HG02610 (cell line): ENCODE results near the gene ZBTB16.
"Not testable (repeated sequence)": the region's sequence is repeated elsewhere in the genome, so short reads cannot be mapped to it uniquely, and the experiment has no call there.

Experiments used
- ATAC-seq: cut with Tn5 transposase; IDR thresholded peaks from one replicate; pipeline ENCODE4 v1.9.1; 2021; ENCODE audit warnings: mild to moderate bottlenecking, moderate library complexity; ENCODE audit not compliant: unreplicated experiment

Gene ZBTB16

DNA sequence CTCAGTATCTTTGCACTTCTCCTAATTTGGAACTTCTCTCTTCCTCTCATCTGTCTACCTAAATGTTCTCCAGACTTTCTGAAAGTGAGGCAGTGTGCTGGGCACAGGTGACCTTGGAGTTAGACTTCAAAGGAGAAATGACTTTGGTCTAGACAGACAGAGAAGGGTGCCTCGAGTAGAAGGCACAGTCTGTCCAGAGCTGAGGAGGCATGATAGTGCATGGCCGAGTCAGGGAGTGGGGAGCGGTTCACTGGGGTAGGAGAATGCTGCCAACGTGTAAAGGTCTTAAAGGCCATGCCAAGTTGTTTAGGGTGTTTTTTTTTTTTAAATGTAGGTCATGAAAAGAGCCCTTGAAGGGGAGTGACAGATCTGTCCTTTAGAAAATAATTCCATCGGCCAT, 17.3 kb upstream of the ZBTB16 start:
- no peak for ATAC-seq

DNA sequence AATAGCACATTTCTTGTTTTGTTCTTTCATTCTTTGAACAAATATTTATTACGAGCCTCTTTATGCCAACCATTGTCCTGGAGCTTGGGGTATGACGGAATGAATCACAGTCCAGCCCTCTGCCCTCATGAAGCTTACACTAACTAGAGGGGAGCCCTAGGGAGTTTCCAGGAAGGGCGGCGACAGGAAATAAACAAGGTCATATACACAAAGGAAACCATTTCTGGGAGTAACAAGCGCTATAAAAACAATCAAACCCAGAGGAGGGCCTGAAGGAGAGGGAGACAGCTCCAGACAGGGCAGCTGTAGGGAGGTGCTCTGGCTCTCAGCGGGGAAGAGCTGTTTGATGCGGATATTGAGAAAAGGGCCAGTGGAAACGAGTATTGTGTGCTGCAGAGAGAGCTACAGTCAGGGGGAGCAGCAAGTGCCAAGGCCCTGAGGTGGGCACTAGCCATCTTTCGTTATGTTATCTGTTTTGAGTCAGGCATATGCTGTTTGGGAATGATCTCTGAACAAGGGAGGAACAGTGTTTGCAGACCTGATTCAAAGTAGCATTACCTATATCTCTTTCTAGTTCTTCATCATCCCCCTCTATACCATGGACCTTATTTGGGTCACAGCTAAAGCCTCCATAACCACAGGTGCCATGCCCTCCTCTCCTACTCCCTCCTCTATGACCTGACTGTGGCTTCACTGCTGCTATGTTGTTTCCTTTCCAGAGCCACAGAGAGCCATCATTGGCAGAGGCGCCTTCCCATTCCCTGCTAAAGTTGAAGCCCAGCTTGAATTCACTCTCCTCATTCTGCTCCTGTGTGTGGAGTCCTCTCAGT, 15.3 kb upstream of the ZBTB16 start:
- ATAC-seq, result no peak

DNA sequence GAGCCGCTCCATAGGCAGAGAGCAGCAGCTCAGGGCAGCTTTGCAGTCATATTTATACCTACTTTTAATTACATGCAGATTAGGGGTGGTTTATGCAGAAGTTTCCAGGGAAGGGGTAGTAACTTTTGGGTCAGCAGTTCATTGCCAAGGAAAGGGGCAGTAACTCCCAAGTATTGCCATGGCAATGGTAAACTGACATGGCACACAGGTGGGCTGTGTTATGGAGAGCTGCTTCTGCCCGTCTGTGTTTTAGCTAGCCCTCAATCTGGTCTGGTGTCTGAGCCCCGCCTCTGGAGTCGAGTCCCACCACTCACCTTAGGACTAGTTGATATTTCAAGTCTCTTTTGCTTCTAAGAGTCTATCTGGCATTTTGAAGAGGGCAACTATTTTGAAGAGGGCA, 12.2 kb upstream of the ZBTB16 start:
- ATAC-seq, result no peak

DNA sequence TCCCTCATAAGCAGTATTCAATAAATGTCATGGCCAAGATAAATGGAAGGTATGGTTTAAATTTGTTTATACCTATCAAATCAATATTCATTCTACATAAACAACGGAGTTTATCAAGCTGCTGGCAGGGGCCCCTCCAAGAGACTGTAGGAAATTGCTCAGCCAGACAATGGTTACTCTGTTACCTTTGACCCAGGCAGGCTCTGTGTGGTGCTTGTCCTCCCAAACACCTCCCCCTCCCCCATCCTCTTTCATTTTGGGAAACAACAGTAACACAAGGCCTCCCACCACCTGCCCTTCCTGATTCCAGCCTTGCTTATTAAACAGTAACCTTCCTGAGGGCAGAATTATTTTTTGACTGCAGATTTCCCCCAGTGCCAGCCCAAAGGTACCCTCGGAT, 10.5 kb upstream of the ZBTB16 start:
- ATAC-seq, result no peak

DNA sequence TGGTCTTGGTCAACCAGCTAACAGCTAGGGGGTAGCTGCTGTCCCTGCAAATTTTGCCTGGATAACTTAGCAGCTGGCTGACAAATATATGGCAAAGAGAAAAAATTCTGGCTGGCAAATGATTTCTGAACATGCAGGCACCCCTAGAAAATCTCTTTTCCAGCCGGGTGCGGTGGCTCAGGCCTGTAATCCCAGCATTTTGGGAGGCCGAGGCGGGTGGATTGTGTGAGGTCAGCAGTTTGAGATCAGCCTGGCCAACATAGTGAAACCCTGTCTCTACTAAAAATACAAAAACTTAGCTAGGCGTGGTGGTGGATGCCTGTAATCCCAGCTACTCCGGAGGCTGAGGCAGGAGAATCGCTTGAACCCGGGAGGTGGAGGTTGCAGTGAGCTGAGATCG, 9.7 kb upstream of the ZBTB16 start:
- ATAC-seq, result not testable (repeated sequence)

DNA sequence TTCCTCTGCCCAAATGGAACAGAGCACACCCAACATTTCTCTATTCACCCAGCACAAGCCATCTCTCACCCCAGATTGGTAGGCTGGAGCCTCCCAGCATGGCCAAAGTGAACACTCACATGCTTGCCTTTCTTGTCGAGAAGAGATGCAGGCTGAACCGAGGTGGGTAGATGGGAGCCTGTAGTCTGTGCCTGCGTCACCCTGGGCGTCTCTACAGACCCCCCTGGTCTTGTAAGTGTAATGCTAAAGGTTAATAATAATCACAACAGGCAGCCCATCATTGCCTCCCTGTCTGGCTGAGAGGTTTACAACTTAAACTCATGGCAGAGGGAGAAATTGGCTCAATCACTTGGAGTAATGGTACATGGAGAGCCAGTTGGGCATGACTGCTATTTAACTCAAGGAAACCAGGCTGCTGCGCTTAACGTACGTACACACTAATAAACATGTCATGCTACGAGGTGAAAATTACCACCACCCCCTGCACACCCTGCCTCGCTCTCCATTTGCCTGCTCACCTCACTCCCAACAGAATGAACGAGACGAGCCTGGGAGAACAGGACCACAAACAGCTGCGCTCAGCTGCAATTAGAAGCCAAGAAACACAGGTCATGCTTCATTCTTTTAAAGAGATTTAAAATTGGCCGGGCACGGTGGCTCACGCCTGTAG, 9.1 kb upstream of the ZBTB16 start:
- no peak for ATAC-seq

DNA sequence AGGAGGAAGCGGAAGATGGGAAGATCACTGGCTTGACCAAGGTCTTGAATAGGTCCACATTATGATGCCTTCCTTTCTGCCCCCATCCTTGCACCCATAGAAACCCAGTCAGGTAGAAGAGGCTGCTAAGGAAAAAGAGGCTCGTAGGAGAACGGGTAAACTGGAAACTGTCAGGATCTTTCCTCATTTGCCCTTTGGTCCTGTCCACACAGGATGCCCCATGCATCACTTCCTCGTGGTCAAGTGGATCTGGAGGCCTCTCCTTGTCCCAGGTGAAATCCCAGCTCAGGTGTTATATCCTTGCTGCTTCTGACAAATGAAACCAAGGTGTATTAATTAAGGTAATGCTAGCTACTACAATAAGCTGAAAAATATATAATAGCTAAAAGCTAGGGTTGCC, 8.0 kb upstream of the ZBTB16 start:
- no peak for ATAC-seq

DNA sequence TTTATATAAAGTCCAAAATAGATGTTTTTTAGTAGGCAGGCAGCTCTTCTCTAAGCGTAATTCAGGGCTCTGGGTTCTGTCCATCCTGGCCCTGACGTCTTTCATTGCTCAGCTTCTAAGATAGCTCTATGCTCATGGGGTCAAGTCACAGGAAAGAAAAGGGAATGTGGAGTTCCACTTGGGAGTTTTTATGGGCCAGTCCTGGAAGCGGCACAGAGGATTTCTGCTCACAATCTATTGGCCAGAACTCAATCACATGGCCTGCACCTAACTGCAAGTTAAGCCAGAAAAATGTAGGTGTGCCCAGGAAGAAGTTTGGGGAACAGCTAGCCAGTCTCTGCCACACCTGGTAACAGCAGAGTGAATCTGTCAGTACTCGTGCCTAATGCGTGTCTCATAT, 7.4 kb upstream of the ZBTB16 start:
- ATAC-seq, result no peak

DNA sequence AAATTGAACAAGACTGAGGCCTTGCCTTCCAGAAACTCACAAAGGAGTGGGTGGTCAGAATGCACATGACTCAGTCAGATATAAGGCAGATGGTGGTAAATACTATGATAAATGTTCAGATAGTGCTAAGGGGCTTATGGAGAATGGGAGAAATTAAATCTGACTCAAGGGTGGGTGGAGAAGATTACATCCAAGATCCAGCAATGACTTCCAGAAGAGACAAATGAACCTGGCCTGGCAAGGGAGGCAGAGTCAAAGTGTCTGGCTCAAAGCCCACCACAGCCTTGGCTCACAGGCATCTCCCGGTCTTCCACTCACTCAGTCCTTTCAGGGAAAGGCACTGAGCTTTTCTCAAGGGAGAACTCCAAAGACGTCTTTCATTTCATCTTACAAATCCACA, 6.1 kb upstream of the ZBTB16 start:
- no peak for ATAC-seq

DNA sequence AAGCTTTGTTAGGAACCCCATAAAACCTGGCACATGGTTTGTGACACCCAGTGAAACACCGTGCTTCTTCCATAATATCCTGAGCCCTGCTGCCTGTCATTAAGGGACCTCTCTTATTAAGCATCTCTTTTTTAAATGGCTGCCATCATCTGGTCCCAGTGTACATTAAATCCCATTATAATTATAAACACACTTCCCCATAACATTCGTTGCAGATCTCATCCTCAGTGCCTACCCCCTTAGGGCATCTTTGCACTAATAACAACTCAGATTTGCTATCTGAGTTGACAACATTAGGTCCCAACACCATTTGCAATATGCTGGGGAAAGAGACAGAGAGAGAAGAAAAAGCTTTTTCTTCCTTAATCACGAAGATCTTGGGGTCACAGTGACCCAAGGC, 4.7 kb upstream of the ZBTB16 start:
- no peak for ATAC-seq

DNA sequence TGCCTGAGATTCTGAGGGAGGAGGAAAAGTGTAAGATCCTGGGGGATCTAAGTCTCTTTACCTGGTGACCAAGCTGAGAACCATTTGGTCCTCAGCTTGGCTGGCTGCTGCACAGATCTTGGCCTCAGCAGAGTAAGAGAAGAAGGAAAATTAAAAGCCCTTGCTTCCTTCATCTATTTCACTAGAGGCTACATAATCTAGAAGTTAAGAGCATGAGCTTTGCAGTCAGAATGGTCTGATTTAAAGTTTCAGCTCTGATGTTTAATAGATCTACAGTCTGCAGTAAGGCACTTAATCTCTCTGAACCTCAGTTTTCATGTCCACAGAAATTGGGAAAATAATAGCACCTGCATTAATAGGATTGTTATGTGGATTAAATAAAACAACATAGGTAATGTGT, 3.1 kb upstream of the ZBTB16 start:
- ATAC-seq, result no peak

DNA sequence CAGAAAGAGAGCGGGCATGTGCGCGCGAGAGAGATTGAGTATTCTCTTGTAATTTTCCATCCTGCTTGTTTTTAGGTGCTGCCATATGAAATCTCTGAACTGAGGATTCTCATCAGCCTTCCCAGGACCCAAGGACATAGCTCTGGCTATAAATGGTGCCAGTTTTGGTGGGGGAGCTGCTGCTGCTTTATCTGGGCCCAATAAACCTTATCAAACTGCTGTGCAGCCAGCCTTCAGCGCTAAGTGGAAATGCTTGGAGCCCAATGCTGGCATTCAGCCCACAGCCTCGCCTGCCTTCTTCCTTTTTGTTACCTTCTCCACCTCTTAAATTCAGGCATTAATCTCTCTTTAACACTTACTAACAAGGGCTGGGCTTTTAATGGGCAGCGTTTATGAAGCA, 2.4 kb upstream of the ZBTB16 start:
- ATAC-seq, result no peak

DNA sequence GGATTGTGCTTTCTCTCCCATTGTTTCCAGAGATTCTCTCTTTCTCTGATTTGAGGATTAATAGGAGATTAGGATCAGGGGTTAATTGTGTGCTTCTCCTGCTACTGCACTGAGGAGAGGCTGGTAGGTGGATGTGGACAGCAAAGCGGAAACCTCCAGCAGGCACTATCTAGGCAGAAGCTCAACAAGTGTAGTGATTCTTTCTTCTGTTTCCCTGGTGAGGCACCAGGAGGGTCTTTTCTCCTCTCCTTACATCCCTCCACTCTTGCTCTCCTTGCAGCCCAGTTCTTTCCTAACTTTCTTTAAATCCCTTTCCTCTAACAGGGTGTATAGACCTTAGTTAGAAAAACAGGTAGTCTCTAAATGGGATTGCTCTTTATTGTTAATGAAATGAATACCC, 1.9 kb upstream of the ZBTB16 start:
- ATAC-seq, result no peak

DNA sequence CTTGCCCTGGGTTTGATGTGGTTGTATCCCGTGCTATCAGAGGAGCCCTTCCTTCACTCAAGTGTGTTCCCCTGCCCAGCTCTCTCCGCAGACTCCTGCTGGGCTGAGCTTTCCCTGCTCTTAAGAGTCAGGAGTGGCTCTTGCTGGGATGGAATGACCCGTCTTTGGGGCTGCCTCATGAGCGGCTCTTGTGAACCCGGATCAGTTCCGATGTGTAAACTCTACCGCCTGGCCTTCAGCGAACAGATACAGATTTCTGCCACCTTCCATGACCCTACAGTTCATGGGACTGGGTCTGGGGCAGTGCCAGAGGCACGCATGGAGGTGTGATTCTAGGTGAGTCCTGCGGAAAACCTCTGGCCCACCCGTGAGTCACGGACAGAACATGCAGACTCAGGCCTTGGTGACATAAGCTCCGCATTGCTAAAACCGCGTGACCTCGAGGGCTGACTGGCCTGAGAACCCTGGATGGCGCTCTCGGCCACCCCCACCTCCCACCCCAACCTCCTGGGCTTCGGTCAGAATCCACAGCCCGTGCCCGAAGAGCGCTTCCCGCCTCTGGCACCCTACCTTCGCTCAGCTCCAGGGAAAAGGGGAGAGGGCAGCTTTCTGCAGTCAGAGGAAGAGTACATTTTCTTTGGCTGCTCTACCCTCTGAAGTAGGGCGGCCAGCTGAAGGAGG, 1.3 kb upstream of the ZBTB16 start:
- ATAC-seq, result no peak

DNA sequence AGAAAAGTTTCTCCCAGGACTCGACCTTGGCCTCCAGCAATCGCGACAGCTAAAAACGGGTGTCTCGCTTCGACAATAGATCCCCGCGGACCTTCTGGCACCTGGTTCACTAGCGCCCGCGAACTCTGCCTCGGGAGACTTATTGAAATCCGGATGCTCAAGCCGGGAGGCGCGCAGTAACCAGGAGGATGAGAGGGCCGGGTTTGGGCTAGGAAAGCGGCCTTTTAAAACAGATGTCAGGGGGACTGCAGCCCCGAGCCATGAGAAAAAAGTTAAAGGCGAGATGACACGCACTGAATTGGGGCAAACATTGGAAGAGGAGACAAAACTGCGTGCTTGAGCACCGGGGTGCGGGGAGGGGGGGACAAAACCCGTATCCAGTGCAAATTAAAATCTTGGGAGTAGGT, 637 bp upstream of the ZBTB16 start:
- ATAC-seq, result no peak

DNA sequence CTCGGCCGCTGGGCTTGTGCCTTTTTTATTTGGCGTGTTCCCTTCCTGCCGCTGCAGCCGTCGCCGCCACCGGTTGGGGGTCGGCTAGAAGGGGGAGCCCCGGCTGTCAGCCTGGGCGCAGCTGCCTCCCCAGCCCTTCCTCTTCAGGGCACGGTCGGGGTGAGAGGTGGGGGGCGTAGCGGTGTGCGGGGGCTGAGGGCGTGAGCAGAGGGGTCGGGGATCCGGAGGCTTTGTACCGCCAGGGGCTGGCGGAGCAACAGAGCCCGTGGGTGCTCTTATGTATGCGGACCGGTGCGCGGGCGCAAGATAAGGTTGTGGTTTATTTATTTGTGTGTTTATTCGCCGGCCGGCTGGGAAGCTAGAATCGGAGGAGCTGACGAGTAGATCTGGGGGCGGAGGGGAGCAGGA, 477 bp downstream of the ZBTB16 start:
- no peak for ATAC-seq

DNA sequence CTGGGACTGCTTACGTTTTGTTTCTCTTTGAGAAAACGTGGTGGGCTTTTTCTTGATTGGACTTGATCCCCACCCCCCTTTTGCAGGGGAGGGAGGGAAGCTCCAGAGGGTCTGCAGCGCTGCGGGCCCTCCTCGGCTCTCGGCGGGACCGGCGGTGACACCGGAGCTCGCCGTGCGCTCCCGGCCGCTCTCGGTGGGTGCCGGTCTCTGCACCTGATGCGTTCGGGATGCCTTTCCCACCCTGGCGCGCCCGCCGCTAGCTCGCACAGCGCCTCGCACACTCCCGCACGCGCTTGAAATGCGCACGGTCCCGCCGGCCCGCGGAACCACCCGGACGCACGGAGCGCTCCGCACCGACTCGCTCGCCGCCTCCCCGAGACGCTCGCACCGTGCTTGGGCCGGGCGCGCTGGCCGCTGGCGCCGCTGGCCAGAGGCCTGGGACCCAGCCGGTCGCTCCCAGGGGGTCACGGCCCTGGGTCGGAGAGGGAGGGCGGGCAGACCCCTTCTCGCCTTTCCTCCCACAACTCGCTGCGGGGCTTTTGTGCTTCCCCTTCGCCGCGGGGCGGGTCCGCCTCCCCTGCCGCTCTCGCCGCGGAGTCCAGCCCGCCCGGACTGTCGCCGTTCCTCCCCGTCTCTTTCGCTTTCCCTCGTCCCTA, 1.0 kb downstream of the ZBTB16 start:
- no peak for ATAC-seq

DNA sequence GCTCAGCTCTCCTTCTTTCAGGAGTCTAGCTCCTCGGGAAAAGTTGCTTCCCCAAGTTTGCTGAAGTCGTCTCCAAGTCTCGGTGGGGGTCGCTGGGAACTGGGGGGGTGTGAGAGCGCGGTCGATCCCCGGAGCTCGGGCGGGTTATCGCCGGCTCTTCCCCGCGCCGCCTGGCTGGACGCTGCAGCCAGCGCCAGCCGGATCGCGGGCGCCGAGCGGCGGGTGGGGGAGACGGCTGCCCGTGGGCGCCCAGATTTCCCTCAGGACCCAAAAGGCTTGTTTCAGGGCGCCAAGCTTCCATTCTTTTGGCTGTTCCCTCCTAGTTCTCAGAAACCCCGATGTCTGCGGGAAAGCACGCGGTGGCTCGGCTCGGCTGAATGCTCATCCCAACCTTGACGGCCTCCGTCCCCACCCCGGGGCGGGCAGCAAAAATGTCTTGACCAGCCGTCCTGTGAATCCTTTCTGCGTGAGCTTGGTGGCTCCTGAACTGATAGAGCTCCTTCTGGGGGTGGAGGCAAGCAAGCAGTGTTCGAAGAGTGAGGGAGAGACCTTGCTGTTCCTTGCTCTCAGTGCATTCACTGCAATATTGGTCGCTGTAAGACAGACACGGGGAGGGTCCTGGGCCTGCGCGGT, 1.7 kb downstream of the ZBTB16 start:
- ATAC-seq, result no peak

DNA sequence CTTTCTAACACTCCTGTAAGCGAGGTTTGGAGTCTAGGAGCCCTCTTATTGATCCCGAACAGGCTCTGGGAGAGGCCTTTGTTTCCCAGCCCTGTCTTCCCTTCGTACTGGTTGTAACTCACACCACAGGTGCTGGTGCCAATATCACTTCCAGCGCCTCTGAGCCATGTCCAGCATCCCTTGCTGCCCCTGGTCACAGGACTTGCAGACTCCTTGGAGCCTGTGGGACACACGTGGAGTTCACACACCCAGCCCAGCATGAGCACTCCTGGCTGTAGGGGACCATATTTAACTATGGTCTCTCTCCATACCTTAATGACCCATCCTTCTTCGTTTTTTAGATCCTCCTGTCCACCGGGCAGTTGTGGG, 2.2 kb downstream of the ZBTB16 start:
- no peak for ATAC-seq

DNA sequence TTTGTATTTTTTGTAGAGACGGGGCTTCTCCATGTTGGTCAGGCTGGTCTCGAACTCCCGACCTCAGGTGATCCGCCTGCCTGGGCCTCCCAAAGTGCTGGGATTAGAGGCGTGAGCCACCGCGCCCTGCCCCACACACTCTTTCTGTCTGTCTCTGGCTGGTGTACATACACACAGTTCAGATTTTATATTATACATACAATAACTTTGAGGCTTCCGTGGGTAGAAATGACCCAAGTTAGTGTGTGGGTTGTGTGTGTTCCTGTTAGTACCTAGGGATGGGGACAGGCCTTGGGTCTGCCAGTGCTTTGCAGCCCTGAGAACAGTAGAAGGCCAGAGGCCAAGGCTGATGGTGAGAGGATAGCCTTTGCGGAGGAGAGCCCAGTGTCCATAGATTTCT, 2.8 kb downstream of the ZBTB16 start:
- ATAC-seq, result no peak

DNA sequence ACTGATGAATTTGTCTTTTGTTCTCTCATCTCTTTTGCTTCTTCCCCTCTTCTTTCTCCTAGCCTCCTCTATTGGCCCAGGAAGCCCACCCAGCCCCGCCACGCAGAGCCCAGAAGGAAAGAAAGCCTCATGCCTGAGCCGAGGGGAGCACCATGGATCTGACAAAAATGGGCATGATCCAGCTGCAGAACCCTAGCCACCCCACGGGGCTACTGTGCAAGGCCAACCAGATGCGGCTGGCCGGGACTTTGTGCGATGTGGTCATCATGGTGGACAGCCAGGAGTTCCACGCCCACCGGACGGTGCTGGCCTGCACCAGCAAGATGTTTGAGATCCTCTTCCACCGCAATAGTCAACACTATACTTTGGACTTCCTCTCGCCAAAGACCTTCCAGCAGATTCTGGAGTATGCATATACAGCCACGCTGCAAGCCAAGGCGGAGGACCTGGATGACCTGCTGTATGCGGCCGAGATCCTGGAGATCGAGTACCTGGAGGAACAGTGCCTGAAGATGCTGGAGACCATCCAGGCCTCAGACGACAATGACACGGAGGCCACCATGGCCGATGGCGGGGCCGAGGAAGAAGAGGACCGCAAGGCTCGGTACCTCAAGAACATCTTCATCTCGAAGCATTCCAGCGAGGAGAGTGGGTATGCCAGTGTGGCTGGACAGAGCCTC, 3.8 kb downstream of the ZBTB16 start:
- no peak for ATAC-seq
